ENCODE measurements around the gene STAC3.

- no peak for TF ChIP-seq FOXK2 (IDR thresholded peaks at IDR 0.05)
- no peak for TF ChIP-seq BHLHE40 (IDR thresholded peaks at IDR 0.05; ENCODE audit: borderline replicate concordance)
- TF ChIP-seq FOXA1 (IDR thresholded peaks at IDR 0.05) = no peak
- no peak for TF ChIP-seq HDGF (IDR thresholded peaks at IDR 0.05; ENCODE audit: borderline replicate concordance)
- no peak for TF ChIP-seq TARDBP (IDR thresholded peaks at IDR 0.05)
- TF ChIP-seq SUZ12 (IDR thresholded peaks at IDR 0.05) = no peak
- no peak for TF ChIP-seq LEF1 (IDR thresholded peaks at IDR 0.05; ENCODE audit: borderline replicate concordance)
Observed at GRCh38 chr12:57230381-57231155, 20.4 kb downstream of the STAC3 start.

Data from HEK293T (cell line).